Mammary epithelial cell (primary cell): ENCODE data around the gene PROSER1.

Experiments used
- EZH2 ChIP-seq: IDR thresholded peaks from 2 replicates; pipeline ENCODE4 v1.6.1; 2012; ENCODE audit warnings: low read length, inconsistent platforms, borderline replicate concordance
- TF ChIP-seq, protein P1 (sequence below), 2 donors: IDR thresholded peaks in 1 of 2; conservative IDR thresholded peaks in 1 of 2; 2 replicates each; pipeline ENCODE4 v1.5.1; 2011 to 2012; ENCODE audit warnings: inconsistent platforms in 2 of 2, low read length in 2 of 2, mild to moderate bottlenecking in 2 of 2, control low read depth in 1 of 2, low read depth in 1 of 2; ENCODE audit not compliant: insufficient read depth in 1 of 2; ENCODE audit errors: extremely low read depth in 1 of 2

DNA sequence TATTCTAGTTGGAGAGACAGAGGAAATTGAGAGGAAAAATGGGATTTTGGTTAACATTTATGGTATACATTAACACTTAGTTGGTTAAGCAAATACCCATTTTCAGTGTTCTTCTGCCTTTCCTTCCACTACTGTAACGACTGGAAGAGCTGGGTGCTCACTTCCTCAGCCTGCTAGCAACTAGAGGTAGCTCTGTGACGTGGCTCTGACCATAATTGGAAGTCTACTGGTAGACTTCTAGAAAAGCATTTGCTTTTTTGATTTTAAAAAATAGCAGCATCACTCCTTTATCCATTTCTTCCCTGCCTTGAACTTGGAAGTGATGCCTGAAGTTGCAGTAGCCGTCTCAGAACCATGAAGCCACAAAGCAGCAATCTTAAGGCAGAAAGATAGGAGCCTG lies 16.2 kb upstream of the PROSER1 start:
- TF ChIP-seq, protein P1, sequence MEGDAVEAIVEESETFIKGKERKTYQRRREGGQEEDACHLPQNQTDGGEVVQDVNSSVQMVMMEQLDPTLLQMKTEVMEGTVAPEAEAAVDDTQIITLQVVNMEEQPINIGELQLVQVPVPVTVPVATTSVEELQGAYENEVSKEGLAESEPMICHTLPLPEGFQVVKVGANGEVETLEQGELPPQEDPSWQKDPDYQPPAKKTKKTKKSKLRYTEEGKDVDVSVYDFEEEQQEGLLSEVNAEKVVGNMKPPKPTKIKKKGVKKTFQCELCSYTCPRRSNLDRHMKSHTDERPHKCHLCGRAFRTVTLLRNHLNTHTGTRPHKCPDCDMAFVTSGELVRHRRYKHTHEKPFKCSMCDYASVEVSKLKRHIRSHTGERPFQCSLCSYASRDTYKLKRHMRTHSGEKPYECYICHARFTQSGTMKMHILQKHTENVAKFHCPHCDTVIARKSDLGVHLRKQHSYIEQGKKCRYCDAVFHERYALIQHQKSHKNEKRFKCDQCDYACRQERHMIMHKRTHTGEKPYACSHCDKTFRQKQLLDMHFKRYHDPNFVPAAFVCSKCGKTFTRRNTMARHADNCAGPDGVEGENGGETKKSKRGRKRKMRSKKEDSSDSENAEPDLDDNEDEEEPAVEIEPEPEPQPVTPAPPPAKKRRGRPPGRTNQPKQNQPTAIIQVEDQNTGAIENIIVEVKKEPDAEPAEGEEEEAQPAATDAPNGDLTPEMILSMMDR (conservative IDR thresholded peaks at IDR 0.05 in 1 of 2, IDR thresholded peaks at IDR 0.05 in 1 of 2; ENCODE audit: extremely low read depth in 1 of 2, insufficient read depth in 1 of 2, low read depth in 1 of 2, low read length in 2 of 2), result no peak
- no peak for TF ChIP-seq EZH2
